Pancreas (tissue), 10 donors: ENCODE data around the gene POLN. TPM values are rescaled to one million over a fixed set of nuclear protein-coding genes. Genes with fewer than 3 reads are reported as not detected.

Source experiments
- ATAC-seq, 4 donors: fragments of 200-7000 bp; cut with Tn5 transposase; one replicate each; pipeline versions ENCODE4 v1.8.0 to v1.9.1; 2020; ENCODE audit warnings: mild to moderate bottlenecking in 4 of 4, moderate library complexity in 4 of 4
- DNase-seq, 6 donors: peaks; one replicate each; pipeline ENCODE4 v3.0.0-alpha.2; 2020
- FAIRE-seq: peaks from 2 replicates; lab custom pipeline; 2012; peaks lifted over from hg19 to GRCh38; lab: Jason Lieb, UNC
- H3K27ac ChIP-seq, 4 donors: fragments of 200-600 bp; sonication (generic); 1 replicate in 3 of 4; 2 replicates in 1 of 4; pipeline versions ENCODE4 v1.5.0 to v1.8.0; 2020
- H3K27me3 ChIP-seq, 4 donors: fragments of 200-600 bp; one replicate each; pipeline ENCODE4 v1.8.0; 2021
- H3K36me3 ChIP-seq, 3 donors: fragments of 200-600 bp; sonication (generic) in 1 of 3; one replicate each; pipeline versions ENCODE4 v1.5.0 to v1.8.0; 2020 to 2021
- H3K4me1 ChIP-seq, 3 donors: fragments of 200-600 bp; one replicate each; pipeline ENCODE4 v1.8.0; 2021
- H3K4me3 ChIP-seq, 4 donors: fragments of 200-600 bp; sonication (generic) in 2 of 4; one replicate each; pipeline versions ENCODE4 v1.5.0 to v1.8.0; 2020 to 2021
- H3K9me3 ChIP-seq, 4 donors: fragments of 200-600 bp; one replicate each; pipeline ENCODE4 v1.8.0; 2021
- CTCF ChIP-seq, 4 donors: fragments of 200-600 bp; sonication (generic) in 3 of 4; IDR thresholded peaks; one replicate each; pipeline versions ENCODE4 v1.5.0 to v1.8.0; 2021; ENCODE audit warnings: antibody characterized with exemption in 4 of 4
- WGBS, 2 donors: extraction: QIAGEN DNeasy Blood & Tissue Kit; methylation state at CpG; one replicate each; pipeline ENCODE4 v1.1.7; 2013; 5-methylcytosine and 5-hydroxymethylcytosine counted together
- intact Hi-C, 3 donors: fragments of 100-400 bp; cut with DNase I; formaldehyde crosslinking; loops; one replicate each; pipeline versions ENCODE4 v1.11.1 to v1.14.2; 2022
- polyA plus RNA-seq, 2 donors: library from polyadenylated mRNA; stranded (reverse); fragments of 200-250 nt; gene quantifications; one replicate each; pipeline ENCODE4 v1.2.3, GENCODE V29; 2013
- total RNA-seq, 6 donors: library from RNA; stranded (reverse); fragmentation: NEBNext Ultra II Directional in 4 of 6; extraction: Animal tissue kit (Norgen Biotek cat#: 25700) in 4 of 6; gene quantifications; one replicate each; pipeline versions ENCODE4 v1.2.1 to v1.2.4, GENCODE V29; 2021 to 2023
- donor health status: healthy with polysubstance abuse.
- donor health status: DM: no; HTN: no; CAD: no; lungs with moderate emphysema.
- donor health status: DM: no; HTN: no; CAD: no.
- donor health status: control.
- donor health status: control.
- donor health status: Bipolar disorder and iron deficiency.
- donor health status: DM: yes; HTN: yes; CAD: no.
- donor health status: DM: no; HTN: no; CAD: no.
- donor health status: DM: no; HTN: no; CAD: no.
- donor health status: DM: yes; HTN: yes; CAD: no.

POLN gene
- total and polyA plus RNA-seq, 8 donors, result 0.95 to 3.6 (median 1.9) TPM

GRCh38 chr4:2182994-2183393, 58.9 kb downstream of the POLN start:
- intact Hi-C loops, result loop anchor here in 2 of 3 donors (10.0 kb wide), 2 partner anchors 268 to 438 kb away; no protein-coding TSS in a partner anchor
- Histone ChIP-seq H3K4me3 (no peak overlapping the region), H3K27ac (no peak overlapping the region), H3K9me3 (no peaks in the 10 kb centered on the region), H3K27me3 (no peaks in the 10 kb centered on the region), H3K4me1 (no peaks in the 10 kb centered on the region), H3K36me3 (no peaks in the 10 kb centered on the region)
- no peak for ATAC-seq
- 93 to 94% methylated on average over 3 of the region's 3 CpGs for WGBS, 2 donors
- TF ChIP-seq CTCF (IDR thresholded peaks at IDR 0.05), result no peak
- FAIRE-seq, result no peak
- DNase-seq, result no peak

GRCh38 chr4:2180410-2180809, 61.5 kb downstream of the POLN start:
- no peaks in the 10 kb centered on the region for H3K4me1 ChIP-seq
- intact Hi-C loops, result loop anchor here in 2 of 3 donors (10.0 kb wide), 2 partner anchors 266 to 436 kb away; no protein-coding TSS in a partner anchor
- no peak for TF ChIP-seq CTCF (IDR thresholded peaks at IDR 0.05)
- no peak for ATAC-seq
- 93 to 94% methylated on average over 2 of the region's 2 CpGs for WGBS, 2 donors
- DNase-seq, result no peak
- H3K4me3 ChIP-seq, result no peak overlapping the region
- no peaks in the 10 kb centered on the region for H3K27me3 ChIP-seq
- no peak overlapping the region for H3K27ac ChIP-seq
- H3K9me3 ChIP-seq, result no peaks in the 10 kb centered on the region
- FAIRE-seq, result no peak
- H3K36me3 ChIP-seq, result no peaks in the 10 kb centered on the region

- 84 to 89% methylated on average over 7 of the region's 7 CpGs for WGBS, 2 donors
- DNase-seq (no peak), FAIRE-seq (no peak), ATAC-seq (no peak)
- Histone ChIP-seq H3K27me3 (no peaks in the 10 kb centered on the region), H3K27ac (no peak overlapping the region), H3K4me1 (no peaks in the 10 kb centered on the region), H3K36me3 (no peaks in the 10 kb centered on the region), H3K4me3 (no peak overlapping the region), H3K9me3 (no peaks in the 10 kb centered on the region)
- intact Hi-C loops, result loop anchor here in 2 of 3 donors (10.0 kb wide), 2 partner anchors 265 to 435 kb away; no protein-coding TSS in a partner anchor
- TF ChIP-seq CTCF (IDR thresholded peaks at IDR 0.05), result no peak
These were observed 62.2 kb downstream of the POLN start for GRCh38 chr4:2179717-2180116.

GRCh38 chr4:2178986-2179385, 62.9 kb downstream of the POLN start:
- no peak overlapping the region for H3K27ac ChIP-seq

More at GRCh38 chr4:2178986-2179385, 62.9 kb downstream of the POLN start:
- Histone ChIP-seq H3K36me3 (no peaks in the 10 kb centered on the region), H3K9me3 (no peaks in the 10 kb centered on the region), H3K27me3 (no peaks in the 10 kb centered on the region), H3K4me3 (no peak overlapping the region), H3K4me1 (no peaks in the 10 kb centered on the region)
- FAIRE-seq (no peak), ATAC-seq (no peak), DNase-seq (no peak)
- intact Hi-C loops, result no loop called here
- no peak for TF ChIP-seq CTCF (IDR thresholded peaks at IDR 0.05)
- 87 to 100% methylated on average over 1 of the region's 1 CpG for WGBS, 2 donors
